Hepatocyte (in vitro differentiated cells): Measurements from ENCODE around the gene ABCA9.

ENCODE experiments used
- EZH2 ChIP-seq: fragments of 200-600 bp; sonication (generic); IDR thresholded peaks from 2 replicates; pipeline ENCODE4 v1.6.1; 2016; ENCODE audit warnings: antibody characterized with exemption, mild to moderate bottlenecking, borderline replicate concordance
- EZH2phosphoT487 ChIP-seq: fragments of 200-600 bp; sonication (generic); IDR thresholded peaks from one replicate; pipeline ENCODE4 v1.6.1; 2018; ENCODE audit warnings: antibody characterized with exemption, mild to moderate bottlenecking, low read depth, moderate library complexity; ENCODE audit not compliant: unreplicated experiment, severe bottlenecking
- TF ChIP-seq, protein P1 (sequence below): fragments of 200-600 bp; sonication (generic); IDR thresholded peaks from 2 replicates; pipeline ENCODE4 v1.5.1; 2016; ENCODE audit warnings: antibody characterized with exemption, mild to moderate bottlenecking; ENCODE audit not compliant: poor library complexity

GRCh38 chr17:68957944-68958343 lies 102.8 kb downstream of the ABCA9 start:
- TF ChIP-seq, protein P1, sequence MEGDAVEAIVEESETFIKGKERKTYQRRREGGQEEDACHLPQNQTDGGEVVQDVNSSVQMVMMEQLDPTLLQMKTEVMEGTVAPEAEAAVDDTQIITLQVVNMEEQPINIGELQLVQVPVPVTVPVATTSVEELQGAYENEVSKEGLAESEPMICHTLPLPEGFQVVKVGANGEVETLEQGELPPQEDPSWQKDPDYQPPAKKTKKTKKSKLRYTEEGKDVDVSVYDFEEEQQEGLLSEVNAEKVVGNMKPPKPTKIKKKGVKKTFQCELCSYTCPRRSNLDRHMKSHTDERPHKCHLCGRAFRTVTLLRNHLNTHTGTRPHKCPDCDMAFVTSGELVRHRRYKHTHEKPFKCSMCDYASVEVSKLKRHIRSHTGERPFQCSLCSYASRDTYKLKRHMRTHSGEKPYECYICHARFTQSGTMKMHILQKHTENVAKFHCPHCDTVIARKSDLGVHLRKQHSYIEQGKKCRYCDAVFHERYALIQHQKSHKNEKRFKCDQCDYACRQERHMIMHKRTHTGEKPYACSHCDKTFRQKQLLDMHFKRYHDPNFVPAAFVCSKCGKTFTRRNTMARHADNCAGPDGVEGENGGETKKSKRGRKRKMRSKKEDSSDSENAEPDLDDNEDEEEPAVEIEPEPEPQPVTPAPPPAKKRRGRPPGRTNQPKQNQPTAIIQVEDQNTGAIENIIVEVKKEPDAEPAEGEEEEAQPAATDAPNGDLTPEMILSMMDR, result no peak
- no peak for TF ChIP-seq EZH2phosphoT487
- TF ChIP-seq EZH2, result no peak
